Breast epithelium (tissue), 3 donors: ENCODE data around the gene SLC5A10.

ENCODE experiments used
- CTCF ChIP-seq, 3 donors: fragments of 450-650 bp; IDR thresholded peaks; one replicate each; pipeline ENCODE4 v1.5.1; 2016 to 2017; ENCODE audit warnings: antibody characterized with exemption in 3 of 3, mild to moderate bottlenecking in 3 of 3, moderate library complexity in 3 of 3
- POLR2A ChIP-seq: fragments of 450-650 bp; IDR thresholded peaks from one replicate; pipeline ENCODE4 v1.6.1; 2016; ENCODE audit warnings: antibody characterized with exemption, mild to moderate bottlenecking, moderate library complexity
- POLR2AphosphoS5 ChIP-seq, 3 donors: sonication (generic); formaldehyde crosslinking; IDR thresholded peaks; one replicate each; pipeline ENCODE4 v1.6.1; 2017; ENCODE audit warnings: antibody characterized with exemption in 3 of 3

GRCh38 chr17:18968345-18968744 is 16.4 kb downstream of the SLC5A10 start:
- TF ChIP-seq POLR2A (no peak), CTCF (IDR thresholded peaks at IDR 0.05) (no peak), POLR2AphosphoS5 (IDR thresholded peaks at IDR 0.05) (no peak)
